ENCODE results near the gene SHISAL1. TPM values are rescaled to one million over a fixed set of nuclear protein-coding genes. Genes with fewer than 3 reads are reported as not detected.

SHISAL1 gene
- total RNA-seq (2014; rRNA removed; shearing (Covaris generic)), result 0.58 and 0.67 TPM in 2 replicates
- 0.77 and 1.8 TPM in 2 replicates for polyA plus RNA-seq (2015; cell fraction: cytosol; rRNA removed)
- 1.6 and 1.7 TPM in 2 replicates for polyA plus RNA-seq (2015; cell fraction: nucleus; rRNA removed)

DNA sequence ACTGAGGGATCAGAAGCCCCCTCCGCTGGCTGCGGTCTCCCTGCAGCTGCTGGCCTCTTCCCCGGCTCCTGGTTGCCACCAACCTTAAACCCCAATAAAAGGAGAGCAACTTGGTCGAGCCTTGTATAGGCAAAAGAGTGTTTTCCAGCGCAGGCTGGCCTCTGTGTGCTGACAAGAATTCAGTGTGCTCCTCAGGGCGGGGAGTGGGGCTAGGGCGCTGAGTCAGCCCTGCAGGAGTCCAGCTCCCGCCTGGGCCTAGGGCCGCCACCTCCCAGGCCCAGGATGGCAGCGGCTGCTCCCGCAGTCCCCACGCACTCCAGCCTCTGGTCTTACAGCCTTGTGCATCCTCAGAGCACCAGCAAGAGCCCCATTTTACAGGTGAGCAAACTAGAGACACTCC lies at the start of gene SHISAL1:
Gene SHISAL1 (minus strand): TSS at position 186 of the 400 bp plus-strand sequence. CDS start 12,006 bp downstream, outside the sequence.
- in situ Hi-C loops (cut with HindIII; ENCODE audit: low pct_unique_long_range_greater_than_20kb, low sequenced_read_pairs), result no loop called here
- DNase-seq (ENCODE audit: low read depth, low spot score), result no peak

- no peak for DNase-seq (ENCODE audit: low read depth, low spot score)
- in situ Hi-C loops (cut with HindIII; ENCODE audit: low pct_unique_long_range_greater_than_20kb, low sequenced_read_pairs), result no loop called here
Measured at GRCh38 chr22:44361391-44362126, 48.8 kb upstream of the SHISAL1 start.

DNA sequence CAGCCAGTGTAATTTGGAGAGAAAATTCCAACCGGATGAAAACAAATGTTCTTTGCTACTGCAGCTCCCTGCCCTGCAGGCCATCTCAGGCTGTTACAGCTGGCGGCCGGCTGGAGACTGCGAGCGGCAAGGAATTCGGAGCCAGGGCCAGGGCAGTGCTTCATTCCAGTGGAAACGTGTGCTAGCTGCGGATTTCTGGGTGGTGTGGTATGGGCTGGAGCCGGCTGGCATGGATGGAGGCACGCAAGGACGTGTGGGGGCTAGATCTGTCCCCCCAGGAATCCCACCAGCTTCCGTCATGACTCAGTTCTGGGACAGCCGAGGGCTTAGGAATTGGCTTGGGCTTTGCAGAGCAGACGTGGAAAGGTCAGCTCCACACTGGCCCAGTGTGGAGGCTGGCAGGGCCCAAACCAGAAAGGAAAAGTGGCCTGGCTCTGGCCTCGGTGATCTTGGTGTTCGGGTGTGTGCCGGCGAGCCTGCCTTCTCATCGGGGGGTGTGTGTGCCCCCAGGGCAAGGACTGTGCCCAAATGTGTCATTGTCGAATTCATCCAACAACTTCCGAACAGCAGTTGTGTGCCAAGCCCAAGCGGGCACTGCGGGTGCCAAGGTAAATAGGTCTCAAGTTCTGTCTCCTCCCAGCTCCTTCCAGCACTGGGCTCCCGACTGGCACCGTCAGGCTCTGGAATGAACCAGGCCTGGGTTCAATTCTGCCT lies 48.1 kb upstream of the SHISAL1 start:
- DNase-seq (ENCODE audit: low read depth, low spot score), result no peak
- in situ Hi-C loops (cut with HindIII; ENCODE audit: low pct_unique_long_range_greater_than_20kb, low sequenced_read_pairs), result no loop called here

GRCh38 chr22:44360306-44360667 lies 47.5 kb upstream of the SHISAL1 start:
- no peak for DNase-seq (ENCODE audit: low read depth, low spot score)
- in situ Hi-C loops (cut with HindIII; ENCODE audit: low pct_unique_long_range_greater_than_20kb, low sequenced_read_pairs), result no loop called here

GRCh38 chr22:44359496-44360110 lies 46.9 kb upstream of the SHISAL1 start:
- in situ Hi-C loops (cut with HindIII; ENCODE audit: low pct_unique_long_range_greater_than_20kb, low sequenced_read_pairs), result no loop called here
- no peak for DNase-seq (ENCODE audit: low read depth, low spot score)

DNA sequence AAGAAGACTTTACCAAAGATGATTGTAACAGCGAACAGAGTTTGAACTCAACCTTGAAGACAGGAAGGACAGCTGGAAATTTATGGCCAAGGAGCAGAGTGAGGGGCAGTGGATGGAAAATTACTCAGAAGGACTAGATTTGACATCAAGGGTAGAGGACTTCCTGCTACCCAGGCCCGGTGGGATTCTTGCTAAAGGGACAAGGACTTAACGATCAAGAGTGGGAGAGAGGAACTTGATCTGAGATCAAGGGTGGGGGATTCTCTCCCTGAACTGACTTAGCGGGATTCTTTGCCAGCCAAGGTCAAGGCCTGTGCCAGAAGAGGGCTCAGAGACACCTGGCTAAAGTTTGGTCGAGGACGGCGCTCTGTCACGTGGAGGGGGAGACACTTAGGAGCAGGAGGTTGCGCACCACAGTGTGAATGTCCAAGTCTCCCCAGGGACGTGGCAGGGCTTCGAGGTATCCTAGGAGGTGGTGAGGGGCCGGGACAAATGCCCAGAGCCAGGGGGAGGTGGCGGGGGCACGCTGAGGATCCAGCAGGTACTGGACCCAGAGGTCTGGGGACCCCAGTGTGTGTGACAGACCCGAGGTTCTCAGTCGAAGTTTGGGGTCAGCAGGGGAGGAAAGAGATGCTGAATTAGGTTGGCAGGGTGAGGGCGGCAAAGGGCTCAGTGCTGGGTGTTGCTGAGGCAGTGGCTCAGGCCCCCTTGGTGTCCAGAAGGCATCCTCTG lies 46.1 kb upstream of the SHISAL1 start:
- DNase-seq (ENCODE audit: low read depth, low spot score), result no peak

DNA sequence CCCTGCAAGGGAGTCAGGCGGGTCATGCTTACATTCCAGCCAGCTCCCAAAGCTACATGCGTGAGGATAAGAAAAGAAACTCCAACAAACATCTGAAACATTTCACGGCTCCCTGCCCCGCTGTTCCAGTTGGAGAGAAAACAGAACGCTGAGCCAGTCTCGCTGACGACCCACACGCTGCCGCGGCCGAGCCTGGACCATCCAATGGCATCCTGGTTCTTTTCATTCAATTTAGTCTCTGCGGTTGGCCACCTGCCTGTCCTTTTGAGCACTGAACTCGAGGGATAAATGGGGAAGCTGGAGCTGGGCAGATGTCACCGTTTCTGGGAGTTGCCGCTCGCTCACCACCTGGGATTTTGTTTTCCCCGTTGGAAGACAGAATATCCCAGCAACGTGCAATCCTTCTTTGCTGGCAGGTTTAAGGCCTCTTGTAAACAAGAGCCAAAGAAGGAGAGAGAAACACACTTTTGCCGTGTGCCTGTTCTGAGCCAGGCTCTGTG lies 45.3 kb upstream of the SHISAL1 start:
- no peak for DNase-seq (ENCODE audit: low read depth, low spot score)
- in situ Hi-C loops (cut with HindIII; ENCODE audit: low pct_unique_long_range_greater_than_20kb, low sequenced_read_pairs), result no loop called here

More for the DNA sequence above, 46.1 kb upstream of the SHISAL1 start:
- in situ Hi-C loops (cut with HindIII; ENCODE audit: low pct_unique_long_range_greater_than_20kb, low sequenced_read_pairs), result no loop called here

DNA sequence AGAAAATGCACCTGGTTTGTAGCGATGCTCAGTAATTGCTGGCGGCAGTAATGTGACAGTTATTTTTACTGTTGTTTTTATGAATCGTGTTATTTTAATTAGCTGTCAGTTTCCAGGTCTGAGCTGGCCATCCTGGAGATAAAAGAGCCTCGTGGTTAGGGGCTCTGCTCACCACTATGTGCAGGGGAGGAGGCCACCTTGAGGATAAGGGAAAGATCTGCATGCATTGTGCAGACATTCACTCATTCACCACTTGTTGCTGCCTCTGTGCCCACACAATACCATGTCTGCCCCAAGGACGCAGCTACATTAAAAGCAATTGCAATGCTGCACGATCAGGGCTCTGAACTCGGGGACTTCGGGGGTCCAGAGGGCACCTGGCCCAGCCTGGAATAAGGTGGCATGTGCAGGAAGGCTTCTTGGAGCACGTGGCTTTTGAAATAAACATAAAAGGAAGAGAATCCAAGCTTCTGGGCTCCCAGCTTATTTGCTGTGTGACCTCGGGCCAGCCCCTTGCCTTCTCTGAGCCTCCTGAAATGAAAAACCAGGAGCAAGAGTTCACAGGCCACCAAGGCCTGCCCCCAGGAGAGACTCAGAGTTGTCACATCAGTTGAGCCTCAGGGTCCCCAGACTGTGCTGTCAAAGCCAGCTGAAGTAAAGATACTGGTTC lies 44.7 kb upstream of the SHISAL1 start:
- in situ Hi-C loops (cut with HindIII; ENCODE audit: low pct_unique_long_range_greater_than_20kb, low sequenced_read_pairs), result no loop called here
- peak; percentile 35 for DNase-seq (ENCODE audit: low read depth, low spot score)

DNA sequence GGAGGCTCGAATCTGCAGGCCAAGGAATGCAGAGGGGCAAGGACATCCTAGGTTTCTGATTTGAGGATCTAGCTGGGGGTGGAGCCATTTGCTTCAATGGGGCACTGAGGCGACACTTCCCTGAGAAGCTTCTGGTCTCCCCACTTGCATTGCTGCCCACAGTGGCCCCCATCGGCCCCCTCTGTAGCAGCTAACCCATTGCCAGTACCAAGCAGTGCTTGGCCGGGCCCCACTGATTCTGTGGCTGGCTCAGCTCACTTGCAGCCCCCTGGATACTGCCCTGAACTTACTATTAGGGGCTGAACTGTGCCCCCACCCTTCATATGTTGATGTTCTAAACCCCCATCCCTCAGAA lies 42.9 kb upstream of the SHISAL1 start:
- no peak for DNase-seq (ENCODE audit: low read depth, low spot score)
- in situ Hi-C loops (cut with HindIII; ENCODE audit: low pct_unique_long_range_greater_than_20kb, low sequenced_read_pairs), result no loop called here

DNA sequence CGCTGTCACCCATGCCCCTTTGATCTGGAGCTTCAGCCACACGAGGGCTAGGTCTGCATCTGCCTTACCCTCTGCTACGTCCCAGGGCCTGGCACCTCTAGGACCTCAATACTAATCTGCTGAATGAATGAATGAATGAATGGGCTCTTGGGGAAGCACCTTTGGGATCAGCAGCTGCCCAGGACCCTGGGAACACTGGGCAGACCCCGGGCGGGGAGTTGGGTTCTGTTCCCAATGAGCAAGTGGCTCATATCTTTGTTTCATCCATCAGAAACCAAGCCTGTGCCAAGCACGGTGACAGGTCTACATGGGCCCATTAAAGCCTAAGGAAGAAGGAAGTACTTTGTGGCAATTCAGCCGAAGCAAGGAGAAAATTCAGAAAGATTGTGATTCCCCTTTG lies 41.5 kb upstream of the SHISAL1 start:
- no peak for DNase-seq (ENCODE audit: low read depth, low spot score)
- in situ Hi-C loops (cut with HindIII; ENCODE audit: low pct_unique_long_range_greater_than_20kb, low sequenced_read_pairs), result no loop called here

DNA sequence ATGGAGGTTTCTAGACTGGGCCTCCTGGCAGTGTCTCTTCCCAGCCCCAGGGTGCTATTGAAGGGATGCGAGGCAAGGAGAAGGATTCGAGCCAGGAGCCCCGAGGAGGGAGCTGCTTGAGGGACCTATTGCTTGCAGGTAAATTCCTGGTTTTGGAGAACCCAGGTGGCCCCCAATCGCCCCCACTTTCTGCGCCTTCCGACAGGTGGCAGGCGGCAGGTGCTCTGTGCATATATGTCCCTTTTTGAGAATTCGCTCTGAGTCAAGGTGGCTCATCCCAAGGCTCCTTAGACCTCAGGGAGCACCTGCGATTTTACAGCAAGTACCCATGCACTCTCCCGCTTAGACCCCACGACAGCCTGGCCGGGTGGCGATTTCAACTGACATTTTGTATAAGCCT lies 40.3 kb upstream of the SHISAL1 start:
- in situ Hi-C loops (cut with HindIII; ENCODE audit: low pct_unique_long_range_greater_than_20kb, low sequenced_read_pairs), result no loop called here
- DNase-seq (ENCODE audit: low read depth, low spot score), result no peak

- in situ Hi-C loops (cut with HindIII; ENCODE audit: low pct_unique_long_range_greater_than_20kb, low sequenced_read_pairs), result no loop called here
- no peak for DNase-seq (ENCODE audit: low read depth, low spot score)
Measured at GRCh38 chr22:44352378-44353035, 39.8 kb upstream of the SHISAL1 start.

GRCh38 chr22:44351685-44352377 lies 39.1 kb upstream of the SHISAL1 start:
- no peak for DNase-seq (ENCODE audit: low read depth, low spot score)
- in situ Hi-C loops (cut with HindIII; ENCODE audit: low pct_unique_long_range_greater_than_20kb, low sequenced_read_pairs), result no loop called here

- in situ Hi-C loops (cut with HindIII; ENCODE audit: low pct_unique_long_range_greater_than_20kb, low sequenced_read_pairs), result no loop called here
- DNase-seq (ENCODE audit: low read depth, low spot score), result no peak
Measured at GRCh38 chr22:44351037-44351436, 38.3 kb upstream of the SHISAL1 start.

- in situ Hi-C loops (cut with HindIII; ENCODE audit: low pct_unique_long_range_greater_than_20kb, low sequenced_read_pairs), result no loop called here
- no peak for DNase-seq (ENCODE audit: low read depth, low spot score)
Measured at GRCh38 chr22:44349594-44349993, 36.8 kb upstream of the SHISAL1 start.

- no peak for DNase-seq (ENCODE audit: low read depth, low spot score)
- in situ Hi-C loops (cut with HindIII; ENCODE audit: low pct_unique_long_range_greater_than_20kb, low sequenced_read_pairs), result no loop called here
Measured at GRCh38 chr22:44348971-44349560, 36.3 kb upstream of the SHISAL1 start.

Data from SK-MEL-5 (cell line).